Stimulated activated CD8-positive, alpha-beta memory T cell treated with anti-CD3 and anti-CD28 coated beads, Interleukin-7, amount 100 ng/mL, for 1 hour (primary cell): Measurements from ENCODE around the gene LYSMD2.
"Not testable (repeated sequence)": the region's sequence is repeated elsewhere in the genome, so short reads cannot be mapped to it uniquely, and the experiment has no call there.

Experiments used
- DNase-seq, 2 donors: peaks; one replicate each; pipeline ENCODE4 v3.0.0-alpha.2; 2020; ENCODE audit warnings: low read depth in 2 of 2

The LYSMD2 gene

GRCh38 chr15:51737522-51738305 lies at the start of gene LYSMD2:
TSS of gene LYSMD2 (minus strand) at chr15:51737655. CDS start at chr15:51737622, 33 bp downstream.
- peak; percentile 46 for DNase-seq

GRCh38 chr15:51787130-51787529 lies 49.7 kb upstream of the LYSMD2 start:
- DNase-seq = not testable (repeated sequence)

- no peak for DNase-seq
Observed at GRCh38 chr15:51783967-51784366, 46.5 kb upstream of the LYSMD2 start.

GRCh38 chr15:51782357-51782896 lies 45.0 kb upstream of the LYSMD2 start:
- no peak for DNase-seq

- DNase-seq = no peak
Observed at GRCh38 chr15:51781506-51781905, 44.1 kb upstream of the LYSMD2 start.

- DNase-seq = no peak
Observed at GRCh38 chr15:51780636-51781035, 43.2 kb upstream of the LYSMD2 start.

GRCh38 chr15:51776952-51777569 lies 39.6 kb upstream of the LYSMD2 start:
- peak; percentile 24 to 39 for DNase-seq

GRCh38 chr15:51775967-51776816 lies 38.7 kb upstream of the LYSMD2 start:
- DNase-seq = peak in 1 of 2 donors; percentile 11

- DNase-seq = no peak
Observed at GRCh38 chr15:51774916-51775315, 37.5 kb upstream of the LYSMD2 start.

GRCh38 chr15:51771773-51772172 lies 34.3 kb upstream of the LYSMD2 start:
- DNase-seq = no peak

GRCh38 chr15:51770902-51771301 lies 33.4 kb upstream of the LYSMD2 start:
- no peak for DNase-seq

- DNase-seq = no peak
Observed at GRCh38 chr15:51768018-51768417, 30.6 kb upstream of the LYSMD2 start.

- no peak for DNase-seq
Observed at GRCh38 chr15:51766341-51766740, 28.9 kb upstream of the LYSMD2 start.

GRCh38 chr15:51765751-51766150 lies 28.3 kb upstream of the LYSMD2 start:
- DNase-seq = no peak

GRCh38 chr15:51760805-51761204 lies 23.4 kb upstream of the LYSMD2 start:
- DNase-seq = no peak

- no peak for DNase-seq
Observed at GRCh38 chr15:51759557-51760070, 22.2 kb upstream of the LYSMD2 start.

- no peak for DNase-seq
Observed at GRCh38 chr15:51758645-51759044, 21.2 kb upstream of the LYSMD2 start.

GRCh38 chr15:51757450-51757849 lies 20.0 kb upstream of the LYSMD2 start:
- no peak for DNase-seq

- no peak for DNase-seq
Observed at GRCh38 chr15:51756482-51756881, 19.0 kb upstream of the LYSMD2 start.

- DNase-seq = no peak
Observed at GRCh38 chr15:51755790-51756189, 18.3 kb upstream of the LYSMD2 start.

GRCh38 chr15:51754267-51754666 lies 16.8 kb upstream of the LYSMD2 start:
- DNase-seq = no peak

- no peak for DNase-seq
Observed at GRCh38 chr15:51752888-51753287, 15.4 kb upstream of the LYSMD2 start.
